ENCODE data around the gene SAG. TPM values are rescaled to one million over a fixed set of nuclear protein-coding genes. Genes with fewer than 3 reads are reported as not detected.

Gene SAG
- total and polyA plus RNA-seq, 7 donors, result not detected

DNA sequence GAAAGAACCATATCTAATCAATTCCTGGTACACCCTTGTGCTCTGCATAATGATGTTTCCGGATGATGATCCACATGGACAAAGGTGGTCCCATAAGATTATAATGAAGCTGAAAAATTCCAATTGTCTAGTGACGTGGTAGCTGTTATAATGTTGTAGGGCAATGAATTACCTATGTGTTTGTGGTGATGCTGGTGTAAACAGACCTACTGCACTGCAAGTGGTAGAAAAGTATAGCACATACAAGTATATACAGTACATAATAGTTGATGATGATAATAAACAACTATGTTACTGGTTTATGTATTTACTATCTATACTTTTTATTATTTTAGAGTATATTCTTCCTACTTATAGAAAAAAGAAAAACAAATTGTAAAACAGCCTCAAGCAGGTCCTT lies 55.1 kb downstream of the SAG start:
- Histone ChIP-seq H3K4me3 (no peak overlapping the region), H3K36me3 (ENCODE audit: insufficient read depth in 1 of 2, low read depth in 1 of 2) (no peaks in the 10 kb centered on the region), H3K27me3 (ENCODE audit: insufficient read depth in 3 of 3, low read length in 2 of 3) (no peaks in the 10 kb centered on the region), H3K4me1 (no peaks in the 10 kb centered on the region), H3K27ac (no peak overlapping the region), H3K9me3 (no peaks in the 10 kb centered on the region)
- no peak for DNase-seq
- ATAC-seq, result no peak
- TF ChIP-seq, protein P1, sequence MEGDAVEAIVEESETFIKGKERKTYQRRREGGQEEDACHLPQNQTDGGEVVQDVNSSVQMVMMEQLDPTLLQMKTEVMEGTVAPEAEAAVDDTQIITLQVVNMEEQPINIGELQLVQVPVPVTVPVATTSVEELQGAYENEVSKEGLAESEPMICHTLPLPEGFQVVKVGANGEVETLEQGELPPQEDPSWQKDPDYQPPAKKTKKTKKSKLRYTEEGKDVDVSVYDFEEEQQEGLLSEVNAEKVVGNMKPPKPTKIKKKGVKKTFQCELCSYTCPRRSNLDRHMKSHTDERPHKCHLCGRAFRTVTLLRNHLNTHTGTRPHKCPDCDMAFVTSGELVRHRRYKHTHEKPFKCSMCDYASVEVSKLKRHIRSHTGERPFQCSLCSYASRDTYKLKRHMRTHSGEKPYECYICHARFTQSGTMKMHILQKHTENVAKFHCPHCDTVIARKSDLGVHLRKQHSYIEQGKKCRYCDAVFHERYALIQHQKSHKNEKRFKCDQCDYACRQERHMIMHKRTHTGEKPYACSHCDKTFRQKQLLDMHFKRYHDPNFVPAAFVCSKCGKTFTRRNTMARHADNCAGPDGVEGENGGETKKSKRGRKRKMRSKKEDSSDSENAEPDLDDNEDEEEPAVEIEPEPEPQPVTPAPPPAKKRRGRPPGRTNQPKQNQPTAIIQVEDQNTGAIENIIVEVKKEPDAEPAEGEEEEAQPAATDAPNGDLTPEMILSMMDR (IDR thresholded peaks at IDR 0.05), result no peak
- WGBS, 3 donors, result 48 to 94% (median 73%) methylated on average over 2 of the region's 2 CpGs
- intact Hi-C loops (cut with DNase I), result no loop called here

DNA sequence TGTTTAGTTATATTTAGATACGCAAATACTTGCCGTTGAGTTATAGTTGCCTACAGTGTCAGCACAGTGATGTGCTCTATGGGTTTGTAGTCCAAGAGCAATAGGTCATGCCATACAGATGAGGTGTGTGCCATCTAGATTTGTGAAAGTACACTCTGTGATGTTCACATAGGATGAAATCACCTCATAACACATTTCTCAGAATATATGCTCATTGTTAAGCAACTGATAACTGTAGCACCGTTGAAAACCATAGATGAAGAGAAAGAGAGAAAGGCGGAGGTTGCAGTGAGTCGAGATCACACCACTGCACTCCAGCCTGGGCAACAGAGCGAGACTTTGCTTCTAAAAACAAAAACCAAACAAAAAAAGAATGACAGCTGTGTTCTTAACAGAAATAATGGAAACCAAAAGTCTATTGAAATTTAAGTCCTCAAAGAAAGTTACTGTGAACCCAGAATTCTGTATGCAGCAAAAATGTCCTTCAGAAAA lies 56.2 kb downstream of the SAG start:
- TF ChIP-seq, protein P1 (IDR thresholded peaks at IDR 0.05), result no peak
- no peaks in the 10 kb centered on the region for H3K36me3 ChIP-seq (ENCODE audit: insufficient read depth in 1 of 2, low read depth in 1 of 2)
- H3K27ac ChIP-seq, result no peak overlapping the region
- intact Hi-C loops (cut with DNase I), result no loop called here
- 95 to 98% (median 96%) methylated on average over 6 of the region's 6 CpGs for WGBS, 3 donors
- H3K27me3 ChIP-seq (ENCODE audit: insufficient read depth in 3 of 3, low read length in 2 of 3), result no peaks in the 10 kb centered on the region
- ATAC-seq (no peak), DNase-seq (no peak)
- no peaks in the 10 kb centered on the region for H3K9me3 ChIP-seq
- H3K4me3 ChIP-seq, result no peak overlapping the region
- peaks cover 3% of the 10 kb centered on the region for H3K4me1 ChIP-seq

DNA sequence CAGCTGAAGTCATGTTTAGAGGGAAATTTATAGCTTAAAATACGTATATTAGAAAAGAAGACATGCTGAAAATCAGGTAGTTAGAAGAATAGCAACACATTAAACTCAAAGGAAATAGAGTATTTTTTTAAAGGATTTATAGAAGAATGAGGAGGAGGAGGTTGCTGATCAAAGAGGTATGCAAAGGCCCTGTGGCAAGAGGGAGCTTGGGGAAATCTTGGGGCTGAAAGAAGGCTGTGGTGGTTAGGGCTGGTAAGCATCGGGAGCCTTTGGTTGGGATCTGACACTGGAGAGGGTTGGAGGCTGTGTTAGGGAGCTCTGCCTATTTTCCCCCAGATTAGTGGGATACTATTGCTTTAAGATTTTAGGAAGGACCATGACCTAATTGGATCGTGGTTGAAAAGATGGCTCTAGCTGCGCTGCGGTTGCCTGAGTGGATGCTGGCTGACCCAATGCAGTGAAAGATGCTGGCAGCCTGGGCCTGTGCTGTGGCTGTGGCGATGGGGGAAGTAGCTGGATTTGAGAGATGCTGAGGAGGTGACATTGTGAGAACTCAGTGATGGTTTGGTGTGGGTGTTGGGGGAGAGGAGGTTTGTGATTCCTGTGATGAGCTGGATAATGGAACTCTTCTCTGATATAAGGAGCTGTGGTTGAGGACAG lies 58.4 kb downstream of the SAG start:
- no peak for ATAC-seq
- H3K27me3 ChIP-seq (ENCODE audit: insufficient read depth in 3 of 3, low read length in 2 of 3), result no peaks in the 10 kb centered on the region
- H3K4me1 ChIP-seq, result peaks cover 13% of the 10 kb centered on the region
- TF ChIP-seq, protein P1 (IDR thresholded peaks at IDR 0.05), result no peak
- no peaks in the 10 kb centered on the region for H3K9me3 ChIP-seq
- no peaks in the 10 kb centered on the region for H3K36me3 ChIP-seq (ENCODE audit: insufficient read depth in 1 of 2, low read depth in 1 of 2)
- no peak for DNase-seq
- no peak overlapping the region for H3K27ac ChIP-seq
- no peak overlapping the region for H3K4me3 ChIP-seq
- intact Hi-C loops (cut with DNase I), result no loop called here
- 79 to 87% (median 81%) methylated on average over 6 of the region's 6 CpGs for WGBS, 3 donors

DNA sequence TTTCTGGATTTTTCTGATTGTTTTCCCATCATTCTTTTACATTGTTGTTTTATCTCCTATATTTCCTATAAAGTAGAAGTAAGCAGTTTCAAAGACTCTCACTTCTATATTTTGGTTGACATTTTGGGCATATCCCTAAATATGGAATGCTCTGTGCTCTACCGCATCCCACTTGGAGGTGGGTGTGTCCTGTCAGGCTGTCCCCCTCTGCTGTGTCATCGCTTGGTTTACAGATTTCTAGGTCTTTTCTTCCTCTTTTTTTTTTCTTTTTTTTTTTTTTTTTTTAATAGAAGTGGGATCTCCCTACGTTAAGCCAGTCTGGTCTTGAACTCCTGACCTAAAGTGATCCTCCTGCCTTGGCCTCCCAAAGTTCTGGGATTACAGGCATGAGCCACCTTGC lies 60.0 kb downstream of the SAG start:
- ATAC-seq, result no peak
- Histone ChIP-seq H3K36me3 (ENCODE audit: insufficient read depth in 1 of 2, low read depth in 1 of 2) (peaks cover 0 to under 1% of the 10 kb centered on the region in 2 donors), H3K9me3 (no peaks in the 10 kb centered on the region), H3K27ac (no peak overlapping the region), H3K4me3 (no peak overlapping the region), H3K27me3 (ENCODE audit: insufficient read depth in 3 of 3, low read length in 2 of 3) (no peaks in the 10 kb centered on the region), H3K4me1 (peaks cover 20% of the 10 kb centered on the region)
- no peak for DNase-seq
- WGBS, 3 donors, result 88 to 97% (median 92%) methylated on average over 3 of the region's 3 CpGs
- intact Hi-C loops (cut with DNase I), result no loop called here
- TF ChIP-seq, protein P1 (IDR thresholded peaks at IDR 0.05), result no peak

DNA sequence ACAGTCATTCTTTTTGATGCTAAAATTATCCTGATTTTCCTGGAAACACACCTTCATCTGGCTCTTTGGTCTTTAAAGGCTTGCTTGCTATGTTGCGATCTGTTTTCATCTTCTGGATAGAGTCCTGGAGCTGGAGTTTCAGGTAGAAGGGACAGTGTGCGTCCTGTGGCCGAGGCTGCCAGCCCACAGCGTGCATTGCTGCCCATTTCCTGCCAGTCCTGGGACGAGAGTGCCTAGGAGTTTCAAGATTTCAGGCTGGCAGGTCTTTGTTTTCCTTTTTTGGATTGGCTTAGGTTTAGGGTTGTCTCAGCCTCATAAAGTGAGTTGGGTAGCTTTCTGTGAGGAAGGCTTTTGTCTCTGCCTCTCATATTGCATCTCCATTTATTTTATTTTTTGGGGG lies 61.1 kb downstream of the SAG start:
- TF ChIP-seq, protein P1 (IDR thresholded peaks at IDR 0.05), result no peak
- no peak for ATAC-seq
- intact Hi-C loops (cut with DNase I), result no loop called here
- no peaks in the 10 kb centered on the region for H3K9me3 ChIP-seq
- DNase-seq, result no peak
- H3K27me3 ChIP-seq (ENCODE audit: insufficient read depth in 3 of 3, low read length in 2 of 3), result no peaks in the 10 kb centered on the region
- H3K4me1 ChIP-seq, result peaks cover 31% of the 10 kb centered on the region
- no peak overlapping the region for H3K27ac ChIP-seq
- 36 to 68% (median 36%) methylated on average over 5 of the region's 5 CpGs for WGBS, 3 donors
- H3K4me3 ChIP-seq, result no peak overlapping the region
- peaks cover 0 to 3% of the 10 kb centered on the region in 2 donors for H3K36me3 ChIP-seq (ENCODE audit: insufficient read depth in 1 of 2, low read depth in 1 of 2)

All from psoas muscle (tissue), 8 donors.